ENCODE data around the gene HES4.

DNA sequence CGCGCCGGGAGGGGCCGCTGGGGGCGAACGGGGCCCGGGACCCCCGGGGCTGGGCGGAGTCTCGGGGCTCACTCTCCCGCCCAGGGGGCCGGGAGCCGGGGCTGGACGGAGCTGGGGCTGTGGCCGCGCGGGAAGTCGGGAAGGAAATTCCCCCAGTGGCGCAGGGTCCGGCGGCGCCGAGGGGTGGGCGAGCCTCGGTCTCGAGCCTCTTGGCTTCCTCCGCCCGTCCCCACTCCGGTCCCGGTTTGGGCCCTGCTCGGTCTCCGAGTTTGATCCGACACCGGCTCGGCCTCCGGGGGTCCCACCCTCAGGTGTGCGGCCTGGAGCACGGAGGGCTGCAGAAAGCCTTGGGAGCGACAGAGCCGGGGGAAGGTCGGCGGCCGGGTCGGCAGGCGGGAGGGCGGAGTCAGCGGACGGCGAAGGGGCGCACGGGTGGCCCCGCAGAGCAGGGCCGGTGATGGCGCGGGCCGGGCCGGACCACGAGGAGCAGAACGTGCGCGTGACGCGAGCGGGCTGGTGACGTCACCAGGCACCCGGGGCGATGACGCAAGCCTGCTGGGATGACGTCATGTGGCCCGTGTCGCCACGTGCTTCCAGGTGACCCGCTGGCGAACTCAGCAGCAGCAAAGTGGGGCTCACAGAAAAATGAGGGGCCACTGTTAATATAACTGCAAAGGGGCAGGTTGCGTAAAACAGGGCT, 610 bp upstream of the HES4 start:
- TF ChIP-seq, protein P1, sequence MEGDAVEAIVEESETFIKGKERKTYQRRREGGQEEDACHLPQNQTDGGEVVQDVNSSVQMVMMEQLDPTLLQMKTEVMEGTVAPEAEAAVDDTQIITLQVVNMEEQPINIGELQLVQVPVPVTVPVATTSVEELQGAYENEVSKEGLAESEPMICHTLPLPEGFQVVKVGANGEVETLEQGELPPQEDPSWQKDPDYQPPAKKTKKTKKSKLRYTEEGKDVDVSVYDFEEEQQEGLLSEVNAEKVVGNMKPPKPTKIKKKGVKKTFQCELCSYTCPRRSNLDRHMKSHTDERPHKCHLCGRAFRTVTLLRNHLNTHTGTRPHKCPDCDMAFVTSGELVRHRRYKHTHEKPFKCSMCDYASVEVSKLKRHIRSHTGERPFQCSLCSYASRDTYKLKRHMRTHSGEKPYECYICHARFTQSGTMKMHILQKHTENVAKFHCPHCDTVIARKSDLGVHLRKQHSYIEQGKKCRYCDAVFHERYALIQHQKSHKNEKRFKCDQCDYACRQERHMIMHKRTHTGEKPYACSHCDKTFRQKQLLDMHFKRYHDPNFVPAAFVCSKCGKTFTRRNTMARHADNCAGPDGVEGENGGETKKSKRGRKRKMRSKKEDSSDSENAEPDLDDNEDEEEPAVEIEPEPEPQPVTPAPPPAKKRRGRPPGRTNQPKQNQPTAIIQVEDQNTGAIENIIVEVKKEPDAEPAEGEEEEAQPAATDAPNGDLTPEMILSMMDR (IDR thresholded peaks at IDR 0.05): no peak
- peak; percentile 20 to 45 for TF ChIP-seq POLR2A (IDR thresholded peaks at IDR 0.05)
- peak in 3 of 4 donors; percentile 97 to 98 (median 98) for TF ChIP-seq EP300 (IDR thresholded peaks at IDR 0.05)
- peak; percentile 80 to 92 (median 89) for TF ChIP-seq POLR2AphosphoS5 (IDR thresholded peaks at IDR 0.05)
